WTC11 (cell line): Measurements from ENCODE around the gene NSD1.

Source experiments
- AFF4 ChIP-seq: sonication (generic); formaldehyde crosslinking; IDR thresholded peaks from 2 replicates; pipeline ENCODE4 v1.8.1; 2023; ENCODE audit warnings: mild to moderate bottlenecking, missing genetic modification reagents, borderline replicate concordance
- CTCF ChIP-seq: fragments of 200-600 bp; IDR thresholded peaks from 2 replicates; pipeline ENCODE4 v1.8.0; 2022; ENCODE audit warnings: antibody characterized with exemption
- JUN ChIP-seq: sonication (generic); formaldehyde crosslinking; IDR thresholded peaks from 2 replicates; pipeline ENCODE4 v1.8.0; 2023; ENCODE audit warnings: mild to moderate bottlenecking, missing genetic modification reagents
- NR2C2 ChIP-seq: sonication (generic); formaldehyde crosslinking; IDR thresholded peaks from 2 replicates; pipeline ENCODE4 v1.8.0; 2022; ENCODE audit warnings: mild to moderate bottlenecking, missing genetic modification reagents
- RELA ChIP-seq: sonication (generic); formaldehyde crosslinking; IDR thresholded peaks from 2 replicates; pipeline ENCODE4 v1.8.1; 2022; ENCODE audit warnings: missing genetic modification reagents, mild to moderate bottlenecking, borderline replicate concordance

DNA sequence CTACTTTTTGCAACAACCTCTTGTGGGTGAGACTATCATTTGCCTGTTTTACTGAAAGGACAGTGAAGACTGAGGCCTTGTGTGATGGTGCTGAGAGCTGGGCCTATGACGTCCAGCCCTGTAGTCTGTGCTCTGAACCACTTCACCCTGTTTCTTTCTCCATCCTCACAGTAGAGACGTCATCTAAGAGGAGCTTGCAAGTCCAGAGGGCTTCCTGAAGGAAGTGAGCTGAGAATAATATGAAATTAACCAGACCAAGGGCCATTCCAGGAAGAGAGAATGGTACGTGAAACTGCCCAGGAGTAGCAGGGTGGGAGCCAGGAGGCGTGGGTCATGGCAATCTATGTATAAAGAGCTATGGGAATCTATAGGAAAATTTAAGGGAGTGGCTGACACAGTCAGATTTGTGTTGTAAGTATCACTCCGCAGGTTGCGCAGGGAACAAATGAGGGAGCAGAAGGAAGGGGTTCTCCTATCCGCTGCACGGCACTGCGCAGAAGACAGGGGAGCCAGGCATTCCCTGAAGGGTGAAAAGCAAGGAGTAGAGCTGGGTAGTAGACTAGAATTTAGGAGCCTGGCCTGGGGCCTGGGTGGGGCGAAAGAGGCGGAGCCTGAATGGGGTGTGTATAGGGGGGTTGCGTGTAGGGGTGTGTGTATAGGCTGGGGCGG is 47.5 kb upstream of the NSD1 start:
- TF ChIP-seq NR2C2 (CRISPR knock-in tag) (no peak), CTCF (no peak), AFF4 (CRISPR knock-in tag) (no peak), RELA (CRISPR knock-in tag) (no peak), JUN (CRISPR knock-in tag) (no peak)
